ENCODE measurements around the gene FGD5.

Gene FGD5, protein sequence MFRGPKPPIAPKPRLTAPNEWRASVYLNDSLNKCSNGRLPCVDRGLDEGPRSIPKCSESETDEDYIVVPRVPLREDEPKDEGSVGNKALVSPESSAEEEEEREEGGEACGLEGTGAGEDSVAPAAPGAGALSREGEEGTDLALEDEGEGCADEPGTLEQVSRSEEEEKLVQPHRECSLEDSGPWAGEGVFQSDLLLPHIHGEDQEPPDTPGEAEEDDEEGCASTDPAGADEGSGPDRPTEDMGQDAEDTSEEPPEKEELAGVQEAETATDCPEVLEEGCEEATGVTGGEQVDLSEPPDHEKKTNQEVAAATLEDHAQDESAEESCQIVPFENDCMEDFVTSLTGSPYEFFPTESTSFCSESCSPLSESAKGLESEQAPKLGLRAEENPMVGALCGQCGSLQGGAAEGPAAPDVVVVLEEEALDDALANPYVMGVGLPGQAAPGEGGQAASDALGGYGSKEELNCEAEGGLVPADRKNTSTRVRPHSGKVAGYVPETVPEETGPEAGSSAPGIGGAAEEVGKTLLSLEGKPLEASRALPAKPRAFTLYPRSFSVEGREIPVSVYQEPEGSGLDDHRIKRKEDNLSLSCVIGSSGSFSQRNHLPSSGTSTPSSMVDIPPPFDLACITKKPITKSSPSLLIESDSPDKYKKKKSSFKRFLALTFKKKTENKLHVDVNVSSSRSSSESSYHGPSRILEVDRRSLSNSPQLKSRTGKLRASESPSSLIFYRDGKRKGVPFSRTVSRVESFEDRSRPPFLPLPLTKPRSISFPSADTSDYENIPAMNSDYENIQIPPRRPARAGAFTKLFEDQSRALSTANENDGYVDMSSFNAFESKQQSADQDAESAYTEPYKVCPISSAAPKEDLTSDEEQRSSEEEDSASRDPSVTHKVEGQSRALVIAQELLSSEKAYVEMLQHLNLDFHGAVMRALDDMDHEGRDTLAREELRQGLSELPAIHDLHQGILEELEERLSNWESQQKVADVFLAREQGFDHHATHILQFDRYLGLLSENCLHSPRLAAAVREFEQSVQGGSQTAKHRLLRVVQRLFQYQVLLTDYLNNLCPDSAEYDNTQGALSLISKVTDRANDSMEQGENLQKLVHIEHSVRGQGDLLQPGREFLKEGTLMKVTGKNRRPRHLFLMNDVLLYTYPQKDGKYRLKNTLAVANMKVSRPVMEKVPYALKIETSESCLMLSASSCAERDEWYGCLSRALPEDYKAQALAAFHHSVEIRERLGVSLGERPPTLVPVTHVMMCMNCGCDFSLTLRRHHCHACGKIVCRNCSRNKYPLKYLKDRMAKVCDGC (N-terminal part only)

DNA sequence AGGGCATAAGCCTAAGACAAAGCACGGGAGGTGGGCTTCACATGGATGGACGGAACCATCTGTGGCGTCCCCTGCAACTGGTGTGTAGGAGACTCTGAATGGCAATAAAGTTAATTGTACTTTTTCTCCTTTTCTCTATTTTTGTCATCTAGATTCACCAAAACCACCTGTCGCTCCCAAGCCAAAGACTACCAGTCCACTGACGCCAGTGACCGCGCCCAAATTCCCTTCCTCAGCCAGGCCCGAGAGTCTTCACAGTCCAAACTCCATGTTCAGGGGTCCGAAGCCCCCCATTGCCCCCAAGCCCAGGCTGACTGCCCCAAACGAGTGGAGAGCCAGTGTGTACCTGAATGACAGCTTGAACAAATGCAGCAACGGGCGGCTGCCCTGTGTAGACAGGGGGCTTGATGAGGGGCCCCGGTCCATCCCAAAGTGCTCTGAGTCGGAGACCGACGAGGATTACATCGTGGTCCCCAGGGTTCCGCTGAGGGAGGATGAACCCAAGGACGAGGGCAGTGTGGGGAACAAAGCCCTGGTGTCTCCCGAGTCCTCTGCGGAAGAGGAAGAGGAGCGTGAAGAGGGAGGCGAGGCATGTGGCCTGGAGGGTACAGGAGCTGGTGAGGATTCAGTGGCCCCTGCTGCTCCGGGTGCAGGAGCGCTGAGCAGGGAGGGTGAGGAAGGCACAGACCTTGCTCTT, at the start of gene FGD5:
Gene FGD5 (plus strand): TSS at position 159 of the 697 bp plus-strand sequence. CDS start 110 bp downstream, at position 269.
- in situ Hi-C loops (cut with HindIII; ENCODE audit: low sequenced_read_pairs) = no loop called here

DNA sequence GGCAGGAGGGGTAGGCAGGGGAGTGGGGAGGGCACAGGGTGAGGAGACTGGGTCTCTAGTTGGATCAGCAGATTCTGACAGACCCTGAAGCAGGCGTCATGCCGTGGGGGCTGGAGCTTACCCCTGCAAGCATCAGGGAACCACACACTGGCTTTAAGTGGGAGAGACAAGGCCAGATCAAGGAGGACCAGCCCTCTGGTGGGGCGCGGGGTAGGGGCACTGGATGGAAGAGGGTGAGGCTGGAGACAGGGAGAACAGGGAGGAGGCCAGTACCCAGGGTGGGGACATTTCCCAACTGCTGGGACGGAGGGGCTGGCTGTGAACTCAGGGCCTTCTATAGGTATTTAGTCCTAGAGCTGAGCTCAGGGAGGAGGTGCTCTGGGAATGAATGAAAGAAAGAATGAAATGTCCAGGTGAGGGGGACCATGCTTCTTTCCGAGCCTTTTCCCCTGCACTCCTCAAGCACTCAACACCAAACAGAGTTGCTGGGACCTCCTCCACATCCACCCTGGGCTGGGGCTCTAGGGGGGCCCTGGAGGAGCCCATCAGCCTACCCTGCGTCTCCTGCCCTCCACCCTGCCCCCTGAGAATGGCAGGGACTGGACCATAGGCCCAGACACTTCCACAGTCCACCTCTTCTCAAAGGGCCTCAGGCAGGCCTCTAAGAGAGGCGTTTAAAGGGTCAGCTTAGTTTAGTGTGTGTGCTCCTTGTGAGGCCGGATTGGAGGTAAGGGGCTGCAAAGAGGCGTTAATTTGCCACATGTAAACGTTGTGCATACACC, 49.0 kb upstream of the FGD5 start:
- in situ Hi-C loops (cut with HindIII; ENCODE audit: low sequenced_read_pairs) = loop anchor here (5.0 to 10.0 kb wide), 3 partner anchors 37 to 138 kb away; no protein-coding TSS in a partner anchor

DNA sequence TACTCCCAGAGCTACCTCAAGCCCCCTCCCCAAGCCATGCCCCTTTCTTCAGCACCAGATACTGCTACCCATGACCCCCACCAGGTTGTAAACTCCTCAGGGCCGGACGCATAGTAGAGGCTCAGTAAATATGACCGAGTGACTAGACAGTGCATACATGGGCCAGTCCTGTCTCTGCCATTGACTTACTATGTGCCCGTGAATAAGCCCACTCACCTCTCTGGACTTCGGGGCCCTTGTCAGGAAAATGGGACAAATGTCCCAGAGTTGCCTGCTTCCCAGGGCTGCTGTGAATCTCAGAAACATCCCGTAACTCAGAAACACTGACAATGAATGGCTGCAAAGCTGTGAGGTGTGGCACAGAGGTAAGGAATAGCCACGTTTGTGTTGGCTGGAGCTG, 48.2 kb upstream of the FGD5 start:
- in situ Hi-C loops (cut with HindIII; ENCODE audit: low sequenced_read_pairs) = loop anchor here (5.0 to 10.0 kb wide), 3 partner anchors 38 to 137 kb away; no protein-coding TSS in a partner anchor

DNA sequence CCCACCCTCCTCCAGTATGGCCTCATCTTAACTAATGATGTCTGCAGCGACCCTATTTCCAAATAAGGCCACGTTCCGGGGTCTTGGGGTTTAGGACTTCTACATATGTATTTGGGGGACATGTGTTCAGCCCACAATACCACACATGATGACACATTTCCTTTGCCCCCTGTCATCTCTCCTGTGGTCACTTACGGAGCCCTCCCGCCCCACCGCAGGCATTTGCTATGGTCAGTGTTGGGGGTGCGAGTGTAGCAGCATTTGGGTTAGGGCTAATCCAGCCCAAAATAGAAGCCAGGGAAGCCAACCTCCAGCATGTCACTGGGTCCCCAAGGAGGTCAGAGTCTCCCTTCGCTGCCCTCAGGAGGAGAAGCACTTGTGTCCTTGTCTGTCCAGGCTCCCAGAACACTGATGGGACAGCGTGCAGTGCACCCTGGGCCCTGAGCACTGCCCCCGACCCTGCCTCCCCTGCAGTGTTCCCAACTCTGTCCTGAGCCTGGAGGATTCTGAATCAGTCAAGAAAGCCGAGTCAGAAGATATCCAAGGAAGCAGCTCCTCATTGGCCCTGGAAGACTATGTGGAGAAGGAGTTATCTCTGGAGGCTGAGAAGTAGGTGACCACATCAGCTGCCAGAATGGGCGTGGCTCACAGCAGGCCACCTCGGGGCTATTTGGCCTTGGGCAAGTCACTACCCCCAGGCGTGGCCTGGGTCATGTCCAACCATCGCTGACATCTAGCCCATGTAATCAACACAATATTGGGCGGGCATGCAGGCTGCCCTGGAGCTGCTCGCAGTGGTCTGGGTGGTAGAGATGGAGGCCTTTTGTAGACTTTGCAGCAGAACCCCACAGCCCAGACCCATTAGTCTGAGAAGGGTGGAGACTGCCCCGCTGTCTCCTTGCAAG, 46.9 kb upstream of the FGD5 start:
- in situ Hi-C loops (cut with HindIII; ENCODE audit: low sequenced_read_pairs) = loop anchor here (5.0 to 10.0 kb wide), 3 partner anchors 40 to 135 kb away; no protein-coding TSS in a partner anchor

DNA sequence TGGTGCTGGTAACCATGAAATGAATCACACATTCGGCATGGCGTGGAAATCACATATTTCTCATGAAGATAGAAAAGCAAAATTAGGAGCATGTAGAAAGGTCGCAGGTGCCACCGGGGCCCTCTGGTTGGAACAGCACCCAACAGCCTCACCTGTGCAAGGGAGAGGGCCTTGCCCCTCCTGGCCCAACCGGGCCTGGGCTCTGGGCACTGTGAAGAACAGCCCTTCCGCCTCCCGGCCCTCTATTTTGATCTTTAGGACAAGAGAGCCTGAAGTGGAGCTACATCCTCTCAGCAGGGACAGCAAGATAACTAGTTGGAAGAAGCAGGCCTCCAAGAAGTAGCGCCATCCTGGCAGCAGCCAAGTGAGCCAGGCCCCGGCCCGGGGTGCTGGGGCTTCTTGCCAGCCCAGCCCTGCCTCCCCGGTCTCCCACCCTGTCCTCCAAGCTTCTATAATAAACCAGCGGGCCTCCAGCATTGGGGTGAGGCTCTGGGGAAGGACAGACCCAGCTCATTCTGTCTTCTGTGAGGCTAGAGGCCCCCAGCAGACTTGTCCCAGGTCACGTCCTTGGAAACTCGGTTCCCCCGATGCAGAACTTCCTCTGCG, 46.1 kb upstream of the FGD5 start:
- in situ Hi-C loops (cut with HindIII; ENCODE audit: low sequenced_read_pairs) = loop anchor here (5.0 to 10.0 kb wide), 3 partner anchors 40 to 135 kb away; no protein-coding TSS in a partner anchor

DNA sequence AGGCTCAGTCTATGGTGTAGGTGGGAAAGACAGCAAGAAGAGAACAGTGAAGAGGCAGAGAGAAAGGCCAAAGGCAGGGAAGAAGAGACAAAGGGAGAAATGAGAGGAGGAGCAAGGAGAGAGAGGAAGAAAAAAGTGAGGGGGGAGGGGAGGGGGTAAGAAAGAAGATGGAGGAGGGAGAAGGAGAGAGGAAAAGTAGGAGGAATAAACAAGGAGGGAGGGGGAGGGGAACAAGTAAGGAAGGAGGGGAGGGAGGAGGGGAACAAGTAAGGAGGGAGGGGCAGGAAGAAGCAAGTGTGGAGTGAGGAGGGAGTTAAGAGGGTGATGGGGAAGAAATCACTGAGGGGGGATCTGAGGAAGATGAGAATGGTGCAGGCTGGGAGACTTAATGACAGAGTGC, 45.5 kb upstream of the FGD5 start:
- in situ Hi-C loops (cut with HindIII; ENCODE audit: low sequenced_read_pairs) = loop anchor here (5.0 to 10.0 kb wide), 3 partner anchors 41 to 134 kb away; no protein-coding TSS in a partner anchor

DNA sequence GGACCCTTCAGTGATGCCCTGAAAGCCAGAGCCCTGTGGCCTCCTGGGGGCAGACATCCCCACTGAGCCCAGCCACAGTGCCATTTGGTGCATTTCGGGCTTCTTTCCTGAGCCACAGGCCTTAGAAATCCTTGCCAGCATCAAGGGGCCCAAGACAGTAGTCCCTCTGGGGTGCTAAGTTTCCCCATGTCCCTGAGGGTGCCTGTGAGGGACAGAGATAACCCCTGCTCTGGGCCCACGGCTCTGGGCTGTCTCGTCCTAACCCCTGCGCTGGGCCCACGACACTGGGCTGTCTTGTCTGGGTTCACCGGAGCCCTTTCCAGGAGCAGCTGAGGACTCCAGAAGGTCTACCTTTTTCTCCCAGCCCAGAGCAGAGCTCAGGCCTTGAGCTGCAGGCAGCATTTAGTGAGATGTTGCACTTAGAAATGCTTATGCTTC, 45.1 kb upstream of the FGD5 start:
- in situ Hi-C loops (cut with HindIII; ENCODE audit: low sequenced_read_pairs) = loop anchor here (5.0 to 10.0 kb wide), 3 partner anchors 41 to 134 kb away; no protein-coding TSS in a partner anchor

DNA sequence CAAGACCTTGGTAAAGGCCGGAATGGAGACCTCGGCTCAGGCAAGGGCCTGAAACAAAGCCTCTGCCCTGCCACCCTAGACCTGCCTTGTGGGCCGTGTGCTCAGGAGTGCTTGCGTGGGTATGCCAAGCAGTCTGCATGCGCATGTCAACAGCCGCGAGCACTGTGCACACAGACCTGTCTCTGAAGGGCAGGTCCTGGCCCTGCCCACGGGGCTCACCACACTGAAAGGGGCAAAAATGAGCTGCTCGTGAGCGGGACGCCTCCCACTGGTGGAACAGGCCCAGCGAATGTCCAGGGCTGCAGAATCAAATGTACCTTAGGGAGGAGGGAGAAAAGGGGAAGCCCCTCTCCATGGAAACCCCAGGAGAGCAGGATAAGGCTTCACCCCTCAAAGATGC, 44.3 kb upstream of the FGD5 start:
- in situ Hi-C loops (cut with HindIII; ENCODE audit: low sequenced_read_pairs) = loop anchor here (5.0 to 10.0 kb wide), 3 partner anchors 42 to 133 kb away; no protein-coding TSS in a partner anchor

DNA sequence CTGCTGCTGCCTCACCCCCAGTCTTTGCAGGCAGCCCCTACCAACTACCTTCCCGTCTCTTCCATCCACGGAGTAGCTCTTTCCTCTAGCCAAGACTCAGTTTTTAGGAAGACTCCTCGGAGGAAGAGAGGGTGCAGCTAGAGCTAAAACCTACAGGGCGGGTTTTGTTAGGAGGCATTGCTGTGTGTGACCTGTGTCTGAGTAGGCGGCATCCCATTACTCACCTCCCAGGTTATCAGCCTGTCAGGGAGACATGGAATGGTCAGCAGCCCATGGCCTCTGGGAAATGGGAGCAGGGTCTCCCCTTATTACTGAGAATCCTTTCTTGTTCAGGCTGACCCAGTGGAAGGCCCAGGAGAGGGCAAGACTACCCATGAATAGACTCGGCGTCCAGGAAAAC, 43.8 kb upstream of the FGD5 start:
- in situ Hi-C loops (cut with HindIII; ENCODE audit: low sequenced_read_pairs) = loop anchor here (10.0 kb wide), 1 partner anchor 50 kb away; no protein-coding TSS in a partner anchor

DNA sequence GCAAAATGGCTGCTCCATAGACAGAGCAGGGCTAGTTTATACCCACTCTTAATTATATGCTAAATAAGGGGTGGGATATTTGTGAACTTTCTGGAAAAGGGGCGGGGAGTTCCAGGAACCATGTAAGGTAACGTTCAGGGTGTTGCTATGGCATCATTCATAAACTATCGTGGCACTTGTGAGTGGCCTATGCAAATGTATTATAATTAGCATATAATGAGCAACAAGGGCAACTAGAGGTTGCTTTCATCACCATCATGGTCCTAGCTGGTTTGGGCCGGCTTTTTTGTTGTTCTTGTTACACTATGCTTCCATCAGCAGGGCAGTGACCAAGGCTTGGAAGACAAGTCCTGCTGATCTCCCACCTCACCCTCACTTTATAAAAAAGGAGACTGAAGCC, 43.2 kb upstream of the FGD5 start:
- in situ Hi-C loops (cut with HindIII; ENCODE audit: low sequenced_read_pairs) = loop anchor here (10.0 kb wide), 1 partner anchor 49 kb away; no protein-coding TSS in a partner anchor

DNA sequence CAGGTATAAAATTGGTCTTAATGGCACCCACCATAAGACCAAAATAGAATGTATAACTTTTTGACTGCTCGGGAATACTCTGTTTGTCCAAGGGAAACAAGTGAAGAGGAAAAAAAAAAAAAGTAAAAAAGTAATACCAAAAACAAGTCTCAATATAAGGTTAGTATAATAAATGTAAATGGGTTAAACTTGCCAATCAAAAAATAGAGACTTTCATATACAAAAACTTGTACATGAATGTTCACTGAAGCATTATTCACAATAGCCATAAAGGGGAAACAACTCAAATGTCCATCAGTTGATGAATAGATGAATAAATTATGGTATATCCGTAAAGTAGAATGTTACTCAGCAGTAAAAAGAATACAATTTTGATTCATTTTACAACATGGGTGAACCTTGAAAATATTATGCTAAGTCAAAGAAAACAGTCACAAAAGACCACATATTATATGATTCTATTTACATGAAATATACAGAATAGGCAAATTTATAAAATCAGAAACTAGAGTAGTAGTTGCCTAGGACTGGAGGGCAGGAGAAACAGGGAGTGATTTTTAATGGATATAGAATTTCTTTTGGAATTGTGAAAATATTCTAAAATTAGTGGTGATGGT, 39.6 kb upstream of the FGD5 start:
- in situ Hi-C loops (cut with HindIII; ENCODE audit: low sequenced_read_pairs) = loop anchor here (10.0 kb wide), 1 partner anchor 46 kb away; no protein-coding TSS in a partner anchor

DNA sequence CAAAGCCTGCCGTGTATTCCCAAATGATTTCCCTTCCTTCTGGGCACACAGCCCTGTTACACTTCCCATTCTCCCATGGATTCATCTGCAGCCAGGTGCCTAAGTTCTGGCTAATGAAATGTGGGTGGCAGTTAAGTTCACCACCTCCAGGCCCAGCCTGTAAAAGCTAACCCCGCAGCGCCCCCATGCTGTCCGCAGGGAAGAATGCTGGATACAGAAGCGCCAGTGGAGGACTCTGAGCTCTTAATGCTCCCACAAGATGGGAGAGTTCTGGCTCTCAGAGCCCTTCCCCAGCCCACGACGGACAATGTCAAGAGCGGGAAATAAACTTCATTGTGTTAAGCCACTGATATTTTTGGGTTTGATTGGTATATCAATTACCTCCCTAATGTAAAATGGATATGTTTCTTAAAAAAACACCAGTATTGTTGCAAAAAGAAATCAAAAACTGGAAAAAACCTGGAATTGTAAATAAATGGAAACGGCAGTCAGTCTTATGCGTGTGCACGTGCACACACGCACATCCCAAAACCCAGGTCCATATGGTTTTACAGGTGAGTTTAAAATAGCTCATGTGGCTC, 37.7 kb upstream of the FGD5 start:
- in situ Hi-C loops (cut with HindIII; ENCODE audit: low sequenced_read_pairs) = no loop called here

DNA sequence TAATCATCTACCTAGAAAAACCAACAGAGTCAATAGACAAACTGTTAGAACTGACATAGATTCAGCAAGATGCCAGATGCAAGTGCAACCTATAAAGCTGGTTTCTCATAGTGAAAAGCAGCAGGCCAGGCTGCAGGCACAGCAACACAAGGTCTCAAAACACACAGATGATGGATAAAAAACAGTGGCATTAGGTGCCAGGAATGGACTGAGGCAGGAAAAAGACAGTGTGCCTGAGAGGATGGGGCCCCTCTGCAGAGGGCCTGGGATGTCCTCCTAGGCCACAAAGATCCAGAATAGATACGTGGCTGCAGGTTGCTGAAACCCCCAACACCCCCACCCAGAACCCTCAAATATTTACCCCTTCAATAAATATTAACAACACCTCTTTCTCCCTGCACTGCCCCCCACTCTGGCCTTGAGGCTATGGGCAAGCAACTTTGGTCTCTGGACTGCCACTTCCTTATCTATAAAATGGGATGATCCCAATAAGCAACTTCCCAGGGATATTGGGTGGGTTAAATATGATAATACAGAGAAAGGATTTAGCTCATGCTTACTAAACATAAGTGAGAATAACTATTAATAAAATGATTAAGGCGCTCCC, 35.2 kb upstream of the FGD5 start:
- in situ Hi-C loops (cut with HindIII; ENCODE audit: low sequenced_read_pairs) = no loop called here

DNA sequence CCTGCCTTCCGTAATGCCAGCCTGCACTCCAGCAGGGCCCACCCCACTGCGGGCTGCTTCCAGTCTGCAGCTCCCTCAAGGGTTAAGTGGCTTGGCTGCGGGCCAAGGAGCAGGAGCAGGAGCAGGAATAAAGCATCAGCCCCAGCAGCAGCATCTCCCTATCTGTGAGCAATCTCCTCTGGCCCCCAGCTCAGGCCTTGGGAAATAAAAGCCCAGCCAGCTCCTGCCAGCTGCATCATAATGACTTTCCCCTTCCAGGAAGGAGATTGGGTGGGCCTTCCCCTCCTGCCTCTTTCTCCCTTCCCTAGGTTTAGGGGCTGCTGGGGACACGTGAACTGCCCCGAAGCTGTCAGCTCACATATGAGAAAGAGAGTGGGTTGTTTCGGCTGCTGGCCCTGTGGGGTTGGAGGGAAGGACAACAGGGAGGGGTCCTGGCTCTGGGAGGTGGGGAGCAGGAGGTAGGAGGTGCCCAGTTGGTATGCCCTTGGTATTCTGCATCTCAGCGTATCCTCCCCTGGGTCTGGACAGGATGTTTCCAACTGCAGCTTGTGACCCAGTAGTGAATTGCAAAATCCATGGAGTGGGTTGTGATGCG, 34.6 kb upstream of the FGD5 start:
- in situ Hi-C loops (cut with HindIII; ENCODE audit: low sequenced_read_pairs) = no loop called here
